OCI-LY7 (cell line): Measurements from ENCODE around the gene LAMA3. TPM values are rescaled to one million over a fixed set of nuclear protein-coding genes. Genes with fewer than 3 reads are reported as not detected.

Source experiments
- BruUV-seq: library from RNA; stranded (reverse); fragments of 400-500 nt; replicated peaks from 2 replicates; lab custom pipeline; 2021; lab: Mats Ljungman, UMichigan
- CTCF ChIA-PET: fragments of 300-600 bp; sonication (Branson Sonifier 250); formaldehyde crosslinking; loops from one replicate; lab custom pipeline; 2022; ENCODE audit warnings: antibody characterized with exemption; ENCODE audit not compliant: unreplicated experiment; lab: Charles Lee
- POLR2A ChIA-PET: fragments of 300-600 bp; sonication (Branson Sonifier 250); formaldehyde crosslinking; loops from one replicate; lab custom pipeline; 2022; ENCODE audit warnings: antibody characterized with exemption; lab: Charles Lee
- DNase-seq: peaks from one replicate; pipeline ENCODE4 v3.0.0-alpha.2; 2015; ENCODE audit warnings: low spot score
- H2AFZ ChIP-seq: fragments of 200-600 bp; sonication (generic), shearing (Covaris generic); 2 replicates; pipeline ENCODE4 v1.6.1; 2014; ENCODE audit warnings: mild to moderate bottlenecking, antibody characterized with exemption, low read length, moderate library complexity
- H3K27ac ChIP-seq: fragments of 200-600 bp; sonication (generic); 2 replicates; pipeline ENCODE4 v1.5.1; 2014; ENCODE audit warnings: mixed run types, low read depth, mild to moderate bottlenecking, moderate library complexity, low read length, inconsistent platforms; ENCODE audit not compliant: poor library complexity, severe bottlenecking
- H3K36me3 ChIP-seq: fragments of 200-600 bp; sonication (generic); 2 replicates; pipeline ENCODE4 v1.6.1; 2014; ENCODE audit warnings: mild to moderate bottlenecking, antibody characterized with exemption, low read length, moderate library complexity, mixed read lengths; ENCODE audit not compliant: insufficient read depth
- H3K4me1 ChIP-seq: fragments of 200-600 bp; sonication (generic); 2 replicates; pipeline ENCODE4 v1.5.1; 2014; ENCODE audit warnings: mild to moderate bottlenecking, low read length; ENCODE audit not compliant: insufficient read depth, poor library complexity, severe bottlenecking
- H3K4me2 ChIP-seq: fragments of 200-600 bp; sonication (generic); 2 replicates; pipeline ENCODE4 v1.6.1; 2014; ENCODE audit warnings: mild to moderate bottlenecking, low read length
- H3K4me3 ChIP-seq: fragments of 200-600 bp; sonication (generic); 2 replicates; pipeline ENCODE4 v1.5.1; 2014; ENCODE audit warnings: mild to moderate bottlenecking, low read depth, low read length; ENCODE audit not compliant: poor library complexity, severe bottlenecking
- H3K79me2 ChIP-seq: fragments of 200-600 bp; sonication (generic); 2 replicates; pipeline ENCODE4 v1.6.1; 2016; ENCODE audit warnings: low read depth, mild to moderate bottlenecking, low read length, moderate library complexity, mixed read lengths; ENCODE audit not compliant: insufficient read depth
- H3K9me2 ChIP-seq: fragments of 200-600 bp; sonication (generic); 2 replicates; pipeline ENCODE4 v1.6.1; 2016; ENCODE audit warnings: mild to moderate bottlenecking, low read length, mixed read lengths; ENCODE audit not compliant: insufficient read depth
- H3K9me3 ChIP-seq: fragments of 200-600 bp; sonication (generic); 2 replicates; pipeline ENCODE4 v1.6.1; 2014; ENCODE audit warnings: mild to moderate bottlenecking, mixed run types, low read length, mixed read lengths
- H4K20me1 ChIP-seq: fragments of 200-600 bp; sonication (generic); 2 replicates; pipeline ENCODE4 v1.6.1; 2014; ENCODE audit warnings: mild to moderate bottlenecking, antibody characterized with exemption, low read length, moderate library complexity, mixed read lengths; ENCODE audit not compliant: insufficient read depth
- CTCF ChIP-seq: fragments of 200-600 bp; sonication (generic); conservative IDR thresholded peaks from 2 replicates; pipeline ENCODE4 v1.5.1; 2014; ENCODE audit warnings: mild to moderate bottlenecking, antibody characterized with exemption, low read length, moderate library complexity, mixed read lengths
- EZH2phosphoT487 ChIP-seq: fragments of 200-600 bp; sonication (generic); IDR thresholded peaks from 2 replicates; pipeline ENCODE4 v1.6.1; 2018; ENCODE audit warnings: low read depth, borderline replicate concordance, mild to moderate bottlenecking, mixed run types, antibody characterized with exemption, low read length, moderate library complexity, mixed read lengths
- intact Hi-C: fragments of 100-400 bp; cut with micrococcal nuclease; formaldehyde crosslinking; loops from one replicate; pipeline ENCODE4 v1.10.0; 2022; ENCODE audit not compliant: unreplicated experiment
- total RNA-seq, 2 experiments: library from RNA; depleted of rRNA in 1 of 2; stranded (reverse); fragments of >200 nt in 1 of 2; shearing (Covaris generic) in 1 of 2; gene quantifications; 2 replicates each; pipeline ENCODE4 v1.2.3, GENCODE V29; 2014 to 2022

Gene LAMA3
- total RNA-seq, 2 experiments from 2014 or later: 0.16 to 1.6 TPM

GRCh38 chr18:24000613-24001490 is 311.6 kb downstream of the LAMA3 start:
- DNase-seq: no peak
- Histone ChIP-seq H3K27ac (no peak overlapping the region), H3K9me2 (no peaks in the 10 kb centered on the region), H2AFZ (no peak overlapping the region), H3K4me3 (no peak overlapping the region), H3K4me2 (no peak overlapping the region), H3K9me3 (no peaks in the 10 kb centered on the region), H3K79me2 (no peaks in the 10 kb centered on the region), H4K20me1 (no peaks in the 10 kb centered on the region), H3K36me3 (no peaks in the 10 kb centered on the region), H3K4me1 (peaks cover 21% of the 10 kb centered on the region)
- TF ChIP-seq CTCF: no peak
- no peak for TF ChIP-seq EZH2phosphoT487
- CTCF ChIA-PET: no interaction called here
- intact Hi-C loops: loop anchor here (10.0 kb wide), 1 partner anchor 376 kb away; no protein-coding TSS in a partner anchor
- POLR2A ChIA-PET: no interaction called here
- no TSS peak for BruUV-seq

- Histone ChIP-seq H4K20me1 (no peaks in the 10 kb centered on the region), H3K9me2 (no peaks in the 10 kb centered on the region), H3K36me3 (no peaks in the 10 kb centered on the region), H3K4me3 (no peak overlapping the region), H3K27ac (no peak overlapping the region), H3K4me2 (no peak overlapping the region), H3K9me3 (no peaks in the 10 kb centered on the region), H2AFZ (no peak overlapping the region), H3K4me1 (peaks cover 21% of the 10 kb centered on the region), H3K79me2 (no peaks in the 10 kb centered on the region)
- CTCF ChIA-PET: no interaction called here
- no TSS peak for BruUV-seq
- DNase-seq: no peak
- TF ChIP-seq EZH2phosphoT487 (no peak), CTCF (0 out of 2 replicates have a peak, but pooled peaks have one; percentile 28)
- intact Hi-C loops: loop anchor here (10.0 kb wide), 1 partner anchor 378 kb away; no protein-coding TSS in a partner anchor
- POLR2A ChIA-PET: no interaction called here
Measured at GRCh38 chr18:24002479-24002878, 313.2 kb downstream of the LAMA3 start.

GRCh38 chr18:24003288-24003687 is 314.0 kb downstream of the LAMA3 start:
- Histone ChIP-seq H3K9me2 (no peaks in the 10 kb centered on the region), H3K27ac (no peak overlapping the region), H3K4me3 (no peak overlapping the region), H2AFZ (no peak overlapping the region), H3K4me1 (peaks cover 21% of the 10 kb centered on the region), H3K4me2 (no peak overlapping the region), H3K79me2 (no peaks in the 10 kb centered on the region), H3K9me3 (no peaks in the 10 kb centered on the region), H4K20me1 (no peaks in the 10 kb centered on the region), H3K36me3 (no peaks in the 10 kb centered on the region)
- CTCF ChIA-PET: interaction anchor here (0.6 kb wide), 1 partner anchor 358 kb away, joined by 3 read pairs; no protein-coding TSS in a partner anchor
- intact Hi-C loops: loop anchor here (10.0 kb wide), 1 partner anchor 378 kb away; no protein-coding TSS in a partner anchor
- BruUV-seq: no TSS peak
- no peak for DNase-seq
- POLR2A ChIA-PET: no interaction called here
- no peak for TF ChIP-seq EZH2phosphoT487
- no peak for TF ChIP-seq CTCF
